HepG2 (cell line): ENCODE results near the gene BIRC5. TPM values are rescaled to one million over a fixed set of nuclear protein-coding genes. Genes with fewer than 3 reads are reported as not detected.

Experiments used
- ATF6 ChIP-seq: sonication (generic); formaldehyde crosslinking; conservative IDR thresholded peaks from 2 replicates; pipeline ENCODE4 v1.4.0; 2020; ENCODE audit warnings: missing genetic modification reagents
- DRAP1 ChIP-seq: IDR thresholded peaks from 2 replicates; pipeline ENCODE4 v1.6.1; 2016; ENCODE audit warnings: missing genetic modification reagents, missing compliant biosample characterization
- FOXO4 ChIP-seq: sonication (generic); formaldehyde crosslinking; conservative IDR thresholded peaks from 2 replicates; pipeline ENCODE4 v1.8.1; 2023; ENCODE audit warnings: missing genetic modification reagents
- MAF1 ChIP-seq: sonication (generic); formaldehyde crosslinking; IDR thresholded peaks from 2 replicates; pipeline ENCODE4 v1.5.0; 2020; ENCODE audit warnings: missing genetic modification reagents, borderline replicate concordance
- MEIS2 ChIP-seq: sonication (generic); formaldehyde crosslinking; IDR thresholded peaks from 2 replicates; pipeline ENCODE4 v1.9.0; 2021; ENCODE audit warnings: mild to moderate bottlenecking, missing genetic modification reagents
- PAWR ChIP-seq: sonication (generic); formaldehyde crosslinking; IDR thresholded peaks from 2 replicates; pipeline ENCODE4 v1.4.0; 2020; ENCODE audit warnings: missing genetic modification reagents, mild to moderate bottlenecking, borderline replicate concordance
- PBX3 ChIP-seq: sonication (generic); formaldehyde crosslinking; IDR thresholded peaks from 2 replicates; pipeline ENCODE4 v1.8.1; 2023; ENCODE audit warnings: missing genetic modification reagents, inconsistent platforms, borderline replicate concordance
- POGZ ChIP-seq: sonication (generic); formaldehyde crosslinking; IDR thresholded peaks from 2 replicates; pipeline ENCODE4 v1.4.0; 2020; ENCODE audit warnings: mild to moderate bottlenecking, missing genetic modification reagents
- RARA ChIP-seq: IDR thresholded peaks from 2 replicates; pipeline ENCODE4 v1.6.1; 2016; ENCODE audit warnings: missing genetic modification reagents, missing compliant biosample characterization
- SMC3 ChIP-seq: IDR thresholded peaks from 2 replicates; pipeline ENCODE4 v1.6.1; 2011; ENCODE audit warnings: low read length, improper control_type of control experiment
- ZBTB20 ChIP-seq: sonication (generic); formaldehyde crosslinking; IDR thresholded peaks from 2 replicates; pipeline ENCODE4 v1.8.1; 2023; ENCODE audit warnings: missing genetic modification reagents, low read depth, mild to moderate bottlenecking, borderline replicate concordance
- ZBTB25 ChIP-seq: IDR thresholded peaks from 2 replicates; pipeline ENCODE4 v1.6.1; 2018; ENCODE audit warnings: missing genetic modification reagents
- ZBTB44 ChIP-seq: sonication (generic); formaldehyde crosslinking; IDR thresholded peaks from 2 replicates; pipeline ENCODE4 v1.4.0; 2020; ENCODE audit warnings: missing genetic modification reagents
- ZNF10 ChIP-seq: sonication (generic); formaldehyde crosslinking; IDR thresholded peaks from 2 replicates; pipeline ENCODE4 v1.4.0; 2020; ENCODE audit warnings: mild to moderate bottlenecking, low read depth, missing genetic modification reagents, borderline replicate concordance
- ZNF256 ChIP-seq: sonication (generic); formaldehyde crosslinking; conservative IDR thresholded peaks from 2 replicates; pipeline ENCODE4 v1.4.0; 2020; ENCODE audit warnings: missing genetic modification reagents
- ZNF570 ChIP-seq: sonication (generic); formaldehyde crosslinking; IDR thresholded peaks from 2 replicates; pipeline ENCODE4 v1.4.0; 2020; ENCODE audit warnings: mild to moderate bottlenecking, missing genetic modification reagents, borderline replicate concordance
- ZNF83 ChIP-seq: sonication (generic); formaldehyde crosslinking; IDR thresholded peaks from 2 replicates; pipeline ENCODE4 v1.4.0; 2020; ENCODE audit warnings: missing genetic modification reagents, mild to moderate bottlenecking, borderline replicate concordance
- ZSCAN31 ChIP-seq: sonication (generic); formaldehyde crosslinking; IDR thresholded peaks from 2 replicates; pipeline ENCODE4 v1.5.0; 2020; ENCODE audit warnings: low read depth, mild to moderate bottlenecking, missing genetic modification reagents
- ZSCAN9 ChIP-seq: IDR thresholded peaks from 2 replicates; pipeline ENCODE4 v1.6.1; 2016; ENCODE audit warnings: borderline replicate concordance
- polyA plus RNA-seq, 8 experiments: library from polyadenylated mRNA; depleted of rRNA in 3 of 8; stranded (reverse) in 7 of 8; unstranded in 1 of 8; fragments of >200 nt; fragmentation: Illumina TruSeq in 4 of 8; extraction: Trizol in 4 of 8; gene quantifications; 2 replicates each; pipeline versions ENCODE4 v1.2.1 to v1.2.3, GENCODE V29; 2011 to 2016; ENCODE audit warnings: low read depth in 4 of 8, missing spikeins in 1 of 8, mixed read lengths in 1 of 8; ENCODE audit not compliant: insufficient read depth in 1 of 8
- total RNA-seq, 5 experiments: library from RNA; depleted of rRNA; stranded (reverse); fragments of >200 nt; fragmentation: Illumina TruSeq; extraction: Trizol; gene quantifications; 2 replicates each; pipeline ENCODE4 v1.2.3, GENCODE V29; 2016; ENCODE audit warnings: low read depth in 1 of 5

Gene BIRC5
- total and polyA plus RNA-seq, 2 of the 13 experiments (the other 11 are each of a cell fraction or from before 2014, with no cell fraction given), result 30.3 to 135 TPM

GRCh38 chr17:78168242-78168902, 45.7 kb upstream of the BIRC5 start, which contains the start of gene SYNGR2 (continued):
- TF ChIP-seq ZBTB25 (no peak), DRAP1 (CRISPR knock-in tag) (peak; percentile 53; the same call in 1 of the 2 replicates), ZNF10 (no peak), POGZ (CRISPR knock-in tag) (peak; percentile 54), ATF6 (CRISPR knock-in tag) (no peak), ZBTB20 (CRISPR knock-in tag) (no peak), ZNF83 (CRISPR knock-in tag) (0 out of 2 replicates have a peak, but pooled peaks have one; percentile 47), ZSCAN9 (no peak; the same call in 1 of the 2 replicates), SMC3 (no peak), ZNF570 (CRISPR knock-in tag) (0 out of 2 replicates have a peak, but pooled peaks have one; percentile 35), MEIS2 (CRISPR knock-in tag) (peak; percentile 89), MAF1 (CRISPR knock-in tag) (no peak), FOXO4 (CRISPR knock-in tag) (no peak), ZSCAN31 (no peak; the same call in 1 of the 2 replicates), PAWR (CRISPR knock-in tag) (no peak), RARA (CRISPR knock-in tag) (0 out of 2 replicates have a peak, but pooled peaks have one; percentile 19), ZNF256 (CRISPR knock-in tag) (0 out of 2 replicates have a peak, but pooled peaks have one; percentile 23), PBX3 (CRISPR knock-in tag) (no peak), ZBTB44 (no peak)
